TTC549 (cell line): ENCODE measurements around the gene CLDN3.
"Not testable (repeated sequence)": the region's sequence is repeated elsewhere in the genome, so short reads cannot be mapped to it uniquely, and the experiment has no call there.

Source experiments
- FAIRE-seq: peaks from 2 replicates; lab custom pipeline; 2012; peaks lifted over from hg19 to GRCh38; lab: Jason Lieb, UNC

Gene CLDN3

DNA sequence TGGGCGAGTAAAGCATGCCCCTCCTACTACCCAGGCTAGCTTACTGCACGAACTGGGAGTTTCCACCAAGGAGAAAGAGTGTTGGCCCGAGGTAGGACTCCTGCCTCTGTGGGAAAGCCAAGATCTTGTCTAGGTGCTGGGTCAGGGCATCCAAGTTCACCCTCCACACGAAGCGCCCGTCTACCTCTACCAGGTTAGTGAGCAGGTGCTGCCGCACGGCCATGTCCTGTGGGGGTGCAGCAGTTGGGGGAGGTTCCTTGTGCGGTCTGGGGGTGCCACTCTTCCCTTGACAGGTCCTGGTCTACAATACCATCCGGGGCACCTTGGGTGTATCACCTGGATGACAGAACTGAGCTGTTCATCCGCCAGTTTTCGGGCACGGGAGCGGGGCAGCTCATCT lies 33.2 kb downstream of the CLDN3 start:
- no peak for FAIRE-seq

DNA sequence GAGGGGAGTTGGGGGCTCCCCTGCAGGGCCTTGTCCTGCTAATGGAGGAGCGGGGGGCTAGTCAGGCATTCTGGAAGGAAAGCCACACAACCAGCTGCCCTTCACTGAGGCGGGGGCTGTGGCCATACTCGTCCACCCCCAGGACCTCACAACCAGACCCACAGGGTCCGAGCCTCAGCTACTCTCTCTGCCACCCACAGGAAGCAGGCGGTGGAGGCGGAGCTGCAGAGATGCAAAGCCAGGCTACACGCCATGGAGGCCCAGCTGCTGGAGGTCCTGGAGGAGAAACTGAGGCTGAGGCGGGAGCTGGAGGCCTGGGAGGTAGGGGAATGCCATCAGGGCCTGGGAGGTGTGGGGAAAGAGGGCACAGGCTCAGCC lies 34.6 kb downstream of the CLDN3 start:
- FAIRE-seq: no peak

DNA sequence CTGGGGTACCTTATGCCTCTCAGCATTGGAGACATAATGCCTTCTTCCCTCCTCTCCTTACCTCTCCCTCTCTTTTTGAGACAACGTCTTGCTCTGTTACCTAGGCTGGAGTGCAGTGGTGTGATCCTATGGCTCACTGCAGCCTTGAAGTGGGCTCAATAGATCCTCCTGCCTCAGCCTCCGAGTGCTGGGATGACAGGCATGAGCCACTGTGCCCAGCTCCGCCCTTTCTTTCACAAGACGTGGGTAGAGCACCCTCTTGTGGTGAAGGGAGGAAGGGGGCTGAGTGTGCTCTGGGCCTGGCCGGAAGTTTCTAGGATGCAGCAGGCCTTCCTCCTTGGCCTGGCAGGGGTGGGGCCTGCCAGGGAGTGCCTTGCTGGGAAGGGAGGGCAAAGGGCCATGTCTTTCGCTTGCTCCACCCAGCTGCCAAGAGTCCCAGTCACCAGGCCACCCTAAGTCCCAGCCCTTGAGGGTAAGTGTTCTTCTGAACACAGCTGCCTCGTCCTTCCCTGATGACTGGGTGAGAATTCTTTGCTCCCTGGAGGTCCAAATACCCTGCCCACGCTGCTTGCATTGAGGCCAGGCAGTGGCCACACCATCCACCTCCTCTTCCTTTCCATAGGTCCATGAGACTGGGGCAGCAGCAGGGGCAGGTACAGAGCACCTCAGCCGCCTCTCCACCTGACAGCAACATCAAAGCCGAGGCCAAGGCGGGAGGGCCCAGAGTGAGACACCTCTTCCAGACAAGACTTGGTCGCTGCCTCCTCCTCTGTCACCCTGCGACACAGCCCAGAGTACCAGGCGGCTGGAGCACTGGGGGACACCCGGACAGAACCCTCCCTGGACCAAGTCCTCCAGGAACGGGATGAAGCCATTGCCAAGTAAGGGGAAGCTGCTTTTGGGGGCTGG lies 35.2 kb downstream of the CLDN3 start:
- no peak for FAIRE-seq

DNA sequence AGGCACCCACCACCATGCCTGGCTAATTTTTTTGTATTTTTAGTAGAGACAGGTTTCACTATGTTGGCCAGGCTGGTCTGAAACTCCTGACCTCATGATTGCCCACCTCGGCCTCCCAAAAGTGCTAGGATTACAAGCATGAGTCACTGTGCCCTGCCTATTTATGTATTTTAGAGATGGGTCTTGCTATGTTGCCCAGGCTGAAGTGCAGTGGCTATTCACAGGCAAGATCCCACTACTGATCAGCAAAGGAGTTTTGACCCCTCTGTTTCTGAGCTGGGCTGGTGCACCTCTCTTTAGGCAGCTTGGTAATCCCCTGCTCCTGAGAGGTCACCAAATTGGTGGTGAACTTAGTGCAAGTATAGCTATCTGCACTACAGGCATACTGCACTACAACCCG lies 37.7 kb downstream of the CLDN3 start:
- no peak for FAIRE-seq

DNA sequence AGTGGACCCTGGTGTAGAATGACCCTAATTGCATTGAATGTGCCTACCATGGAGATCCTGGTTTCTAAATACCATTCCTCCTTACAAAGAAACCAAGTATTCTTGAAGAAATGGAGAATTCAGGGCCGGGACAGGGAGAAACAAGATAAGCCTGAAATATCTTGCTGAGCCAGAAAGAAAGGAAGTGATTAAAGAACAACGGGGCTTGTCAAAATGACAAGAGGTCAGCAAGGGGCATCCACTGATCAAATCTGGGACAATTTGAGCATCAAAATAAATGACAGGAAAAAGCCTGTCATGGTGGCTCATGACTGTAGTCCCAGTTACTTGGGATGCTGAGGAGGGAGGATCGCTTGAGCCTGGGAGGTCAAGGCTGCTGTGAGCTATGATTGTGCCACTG lies 39.6 kb downstream of the CLDN3 start:
- no peak for FAIRE-seq

DNA sequence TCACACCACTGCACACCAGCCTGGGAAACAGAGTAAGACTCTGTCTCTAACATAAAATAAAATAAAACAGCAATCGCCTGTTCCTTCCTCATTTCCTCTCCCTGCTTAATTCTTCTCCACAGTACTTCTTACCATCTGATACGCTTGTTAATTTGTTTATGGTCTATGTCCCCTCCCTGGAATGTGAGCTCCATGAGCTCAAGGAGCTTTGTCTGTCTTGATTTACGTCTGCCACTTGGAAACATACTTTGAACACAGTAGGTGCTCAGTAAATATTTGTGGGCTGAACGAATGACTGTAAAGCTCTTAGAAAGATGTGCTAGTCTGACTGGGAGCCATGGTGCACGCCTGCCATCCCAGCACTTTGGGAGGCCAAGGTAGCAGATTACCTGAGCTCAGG lies 41.5 kb downstream of the CLDN3 start:
- FAIRE-seq: no peak

DNA sequence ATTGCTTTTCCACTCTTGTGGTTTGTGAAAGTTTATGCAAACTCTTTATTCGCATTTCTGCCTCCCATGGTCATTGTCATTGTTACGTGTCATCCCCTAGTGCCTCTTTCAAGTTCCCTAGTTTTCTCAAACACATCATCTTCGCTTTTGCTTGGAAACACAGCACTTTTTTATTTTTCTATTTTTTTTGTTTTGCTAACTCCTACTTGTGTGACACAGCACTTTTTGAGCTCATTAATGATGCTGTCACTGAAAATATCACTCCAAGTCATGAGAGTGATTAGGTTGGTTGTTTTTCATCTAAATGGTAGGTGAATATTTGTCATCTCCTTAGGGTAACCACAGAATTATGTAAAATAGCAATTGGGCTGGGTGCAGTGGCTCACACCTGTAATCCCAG lies 42.1 kb downstream of the CLDN3 start:
- FAIRE-seq: no peak

DNA sequence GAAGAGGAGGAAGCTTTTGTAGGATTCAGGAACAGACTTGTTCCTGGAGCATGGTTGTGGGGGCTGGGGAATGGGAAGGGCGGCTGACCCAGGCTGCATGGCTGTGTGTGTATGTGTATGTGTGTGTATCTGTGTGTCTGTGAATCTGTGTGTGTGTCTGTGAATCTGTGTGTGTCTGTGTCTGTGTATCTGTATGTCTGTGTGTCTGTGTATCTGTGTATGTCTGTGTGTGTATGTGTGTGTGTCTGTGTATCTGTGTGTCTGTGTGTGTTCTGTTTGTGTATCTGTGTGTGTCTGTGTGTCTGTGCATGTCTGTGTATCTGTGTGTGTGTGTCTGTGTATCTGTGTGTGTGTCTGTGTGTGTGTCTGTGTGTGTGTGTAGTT lies 44.0 kb downstream of the CLDN3 start:
- FAIRE-seq: no peak

DNA sequence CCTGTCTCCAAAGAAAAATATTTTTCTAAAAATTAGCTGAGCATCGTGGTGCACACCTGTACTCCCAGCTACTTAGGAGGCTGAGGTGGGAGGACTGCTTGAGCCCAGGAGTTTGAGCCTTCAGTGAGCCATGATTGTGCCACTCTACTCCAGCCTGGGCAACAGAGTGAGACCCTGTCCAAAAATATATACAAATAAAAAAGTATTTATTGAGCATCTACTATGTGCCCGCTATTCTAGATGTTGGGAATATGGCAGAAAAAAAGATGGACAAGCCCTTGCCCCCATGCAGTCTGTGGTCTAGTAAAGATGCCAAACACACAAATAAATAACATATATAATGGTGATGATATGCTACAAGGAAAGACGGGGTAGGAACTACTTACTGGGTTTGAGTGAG lies 46.3 kb downstream of the CLDN3 start:
- no peak for FAIRE-seq

DNA sequence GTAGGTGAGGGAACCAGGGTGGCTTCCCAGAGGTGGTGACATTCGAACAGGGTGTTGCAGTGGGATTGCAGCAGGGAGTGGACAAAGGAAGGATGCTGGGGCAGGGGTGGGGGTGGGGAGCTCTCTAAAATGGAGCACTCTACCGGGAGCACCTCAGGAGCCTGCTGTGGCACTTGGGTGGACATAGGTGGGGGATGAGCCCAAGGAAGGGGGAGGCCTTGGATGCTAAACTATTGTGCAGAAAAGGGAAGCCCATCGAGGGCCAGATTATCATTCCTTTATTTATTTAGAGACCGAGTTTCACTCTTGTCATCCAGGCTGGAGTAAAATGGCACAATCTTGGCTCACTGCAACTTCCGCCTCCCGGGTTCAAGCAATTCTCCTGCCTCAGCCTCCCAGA lies 47.3 kb downstream of the CLDN3 start:
- no peak for FAIRE-seq

DNA sequence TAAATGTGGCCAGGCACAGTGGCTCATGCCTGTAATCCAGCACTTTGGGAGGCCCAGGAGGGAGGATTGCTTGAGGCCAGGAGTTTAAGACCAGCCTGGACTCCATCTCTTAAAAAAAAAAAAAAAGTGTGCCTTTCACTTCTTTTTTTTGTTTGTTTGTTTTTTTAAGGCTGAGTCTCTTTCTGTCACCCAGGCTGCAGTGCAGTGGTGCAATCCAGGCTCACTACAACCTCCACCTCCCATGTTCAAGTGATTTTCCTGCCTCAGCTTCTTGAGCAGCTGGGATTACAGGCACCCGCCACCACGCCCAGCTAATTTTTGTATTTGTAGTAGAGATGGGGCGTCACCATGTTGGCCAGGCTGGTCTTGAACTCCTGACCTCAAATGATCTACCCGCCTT lies 47.9 kb downstream of the CLDN3 start:
- not testable (repeated sequence) for FAIRE-seq

DNA sequence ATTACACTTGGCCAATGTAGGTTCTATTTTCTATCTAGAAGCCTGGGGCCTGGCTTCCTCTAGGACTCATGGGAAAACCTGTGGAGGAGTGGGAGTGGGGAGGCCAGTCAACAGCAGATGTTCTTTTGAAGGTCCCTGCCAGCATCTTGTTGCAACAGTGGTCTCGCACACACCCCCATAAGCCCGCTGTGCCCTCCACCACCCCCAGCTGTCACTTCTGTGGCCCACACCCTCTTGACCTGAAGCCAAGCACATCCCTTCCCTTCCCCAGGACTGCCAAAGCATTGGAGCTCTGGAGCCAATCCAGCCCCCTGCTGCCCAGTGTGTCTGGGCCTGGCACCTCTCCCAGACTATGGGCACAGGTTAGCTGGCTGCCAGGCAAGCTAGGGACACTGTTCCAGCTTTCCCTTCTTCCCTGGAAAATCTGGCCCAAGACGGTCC lies 48.7 kb downstream of the CLDN3 start:
- FAIRE-seq: no peak

DNA sequence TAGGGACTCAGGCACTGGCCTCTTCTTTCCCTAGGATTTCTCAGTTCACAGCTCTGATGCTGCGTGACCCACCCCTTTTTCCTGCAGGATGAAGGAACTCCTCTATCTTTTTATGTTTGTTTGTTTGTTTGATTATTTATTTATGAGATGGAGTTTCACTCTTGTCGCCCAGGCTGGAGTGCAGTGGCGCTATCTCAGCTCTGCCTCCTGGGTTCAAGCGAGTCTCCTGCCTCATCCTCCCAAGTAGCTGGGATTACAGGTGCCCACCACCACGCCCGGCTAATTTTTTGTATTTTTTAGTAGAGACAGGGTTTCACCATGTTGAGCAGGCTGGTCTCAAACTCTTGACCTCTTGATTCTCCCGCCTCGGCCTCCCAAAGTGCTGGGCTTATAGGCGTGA lies 49.6 kb downstream of the CLDN3 start:
- FAIRE-seq: not testable (repeated sequence)

DNA sequence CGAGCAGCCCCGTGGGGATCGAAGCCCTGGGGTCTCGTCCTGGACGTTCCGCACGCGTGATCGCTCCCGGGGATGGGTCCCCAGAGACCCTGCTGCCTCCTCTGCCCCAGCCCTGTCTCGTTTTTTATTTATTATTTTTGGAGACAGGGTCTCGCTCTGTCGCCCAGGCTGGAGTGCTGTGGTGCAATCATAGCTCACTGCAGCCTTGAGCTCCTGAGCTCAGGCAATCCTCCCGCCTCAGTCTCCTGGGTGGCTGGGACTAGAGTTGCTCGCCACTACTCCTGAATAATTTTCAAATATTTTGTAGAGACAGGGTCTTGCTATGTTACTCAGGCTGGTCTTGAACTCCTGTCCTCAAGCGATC lies 50.3 kb downstream of the CLDN3 start:
- FAIRE-seq: no peak
